ENCODE data around the gene COPG1. TPM values are rescaled to one million over a fixed set of nuclear protein-coding genes. Genes with fewer than 3 reads are reported as not detected.
A peak's percentile ranks its signal among the peaks of the same experiment; 100 is the strongest.

The COPG1 gene
- total and polyA plus RNA-seq, 10 of the 15 experiments (the other 5 are each of a cell fraction or from before 2014, with no cell fraction given): 54.8 to 143 (median 91.2) TPM

GRCh38 chr3:129320825-129321487 lies 71.5 kb downstream of the COPG1 start (continued):
- TF ChIP-seq JUND (IDR thresholded peaks at IDR 0.05; ENCODE audit: low read depth, low read length): no peak
- TF ChIP-seq SMARCA5 (IDR thresholded peaks at IDR 0.05): no peak

GRCh38 chr3:129321887-129322286 lies 72.5 kb downstream of the COPG1 start:
- ChIA-PET CTCF (interaction anchor here (1.0 to 1.9 kb wide), 2 partner anchors 12 to 76 kb away, joined by 3 to 5 read pairs; no protein-coding TSS in a partner anchor), POLR2A (no interaction called here), SMC1A (ENCODE audit: uncharacterized antibody, unreplicated experiment) (no interaction called here), RAD21 (ENCODE audit: unreplicated experiment) (interaction anchor here (1.0 kb wide), 1 partner anchor 351 kb away, joined by 3 read pairs; no protein-coding TSS in a partner anchor)
- Histone ChIP-seq H3K27ac (ENCODE audit: control insufficient read depth, insufficient read depth) (no peak overlapping the region), H3K9ac (ENCODE audit: control insufficient read depth, insufficient read depth, low read length) (no peak overlapping the region), H3K79me2 (ENCODE audit: control insufficient read depth, insufficient read depth, low read length) (no peaks in the 10 kb centered on the region), H3K36me3 (ENCODE audit: control insufficient read depth in 2 of 2, insufficient read depth in 2 of 2, low read length in 1 of 2) (no peaks in the 10 kb centered on the region), H4K20me1 (ENCODE audit: control insufficient read depth, insufficient read depth) (no peaks in the 10 kb centered on the region), H2AFZ (ENCODE audit: control insufficient read depth, low read depth, low read length) (no peak overlapping the region), H3K4me2 (ENCODE audit: control insufficient read depth, insufficient read depth) (no peak overlapping the region), H3K4me3 (no peak overlapping the region), H3K4me1 (ENCODE audit: control insufficient read depth, insufficient read depth, low read length) (peaks cover 16% of the 10 kb centered on the region), H3K27me3 (replicated peaks in 1 of 2; ENCODE audit: control insufficient read depth in 2 of 2, insufficient read depth in 2 of 2, low read length in 1 of 2) (peaks cover 0 to 3% of the 10 kb centered on the region in 2 experiments; a peak in 2 of 4 replicates), H3K9me3 (replicated peaks; ENCODE audit: control insufficient read depth, insufficient read depth, low read length) (no peaks in the 10 kb centered on the region)
- intact Hi-C loops (cut with micrococcal nuclease; ENCODE audit: unreplicated experiment): no loop called here
- FAIRE-seq (peak; percentile 69), DNase-seq (ENCODE audit: low read depth, low spot score) (no peak), ATAC-seq (no peak)
- WGBS (ENCODE audit: insufficient coverage, insufficient replicate concordance, low lambda C conversion rate, missing lambda C conversion rate): 51% methylated on average over 9 of the region's 9 CpGs
- no TSS peak for BruUV-seq (replicated peaks)
- in situ Hi-C loops (cut with MboI): no loop called here
- TF ChIP-seq ZNF217 (IDR thresholded peaks at IDR 0.05): no peak
- no peak for TF ChIP-seq PAX8 (IDR thresholded peaks at IDR 0.05)
- no peak for TF ChIP-seq BCLAF1 (IDR thresholded peaks at IDR 0.05)
- TF ChIP-seq POLR2A (IDR thresholded peaks at IDR 0.05; ENCODE audit: low read depth, low read length): no peak
- no peak for TF ChIP-seq ZNF24 (IDR thresholded peaks at IDR 0.05)
- TF ChIP-seq, protein P1, sequence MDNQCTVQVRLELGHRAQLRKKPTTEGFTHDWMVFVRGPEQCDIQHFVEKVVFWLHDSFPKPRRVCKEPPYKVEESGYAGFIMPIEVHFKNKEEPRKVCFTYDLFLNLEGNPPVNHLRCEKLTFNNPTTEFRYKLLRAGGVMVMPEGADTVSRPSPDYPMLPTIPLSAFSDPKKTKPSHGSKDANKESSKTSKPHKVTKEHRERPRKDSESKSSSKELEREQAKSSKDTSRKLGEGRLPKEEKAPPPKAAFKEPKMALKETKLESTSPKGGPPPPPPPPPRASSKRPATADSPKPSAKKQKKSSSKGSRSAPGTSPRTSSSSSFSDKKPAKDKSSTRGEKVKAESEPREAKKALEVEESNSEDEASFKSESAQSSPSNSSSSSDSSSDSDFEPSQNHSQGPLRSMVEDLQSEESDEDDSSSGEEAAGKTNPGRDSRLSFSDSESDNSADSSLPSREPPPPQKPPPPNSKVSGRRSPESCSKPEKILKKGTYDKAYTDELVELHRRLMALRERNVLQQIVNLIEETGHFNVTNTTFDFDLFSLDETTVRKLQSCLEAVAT (IDR thresholded peaks at IDR 0.05): no peak
- TF ChIP-seq SIX5 (IDR thresholded peaks at IDR 0.05; ENCODE audit: low read depth, low read length, severe bottlenecking): no peak
- no peak for TF ChIP-seq MYB (IDR thresholded peaks at IDR 0.05; ENCODE audit: borderline replicate concordance, low read depth, low read length)
- TF ChIP-seq MTA2 (IDR thresholded peaks at IDR 0.05; ENCODE audit: low read depth): no peak
- TF ChIP-seq, protein P2, sequence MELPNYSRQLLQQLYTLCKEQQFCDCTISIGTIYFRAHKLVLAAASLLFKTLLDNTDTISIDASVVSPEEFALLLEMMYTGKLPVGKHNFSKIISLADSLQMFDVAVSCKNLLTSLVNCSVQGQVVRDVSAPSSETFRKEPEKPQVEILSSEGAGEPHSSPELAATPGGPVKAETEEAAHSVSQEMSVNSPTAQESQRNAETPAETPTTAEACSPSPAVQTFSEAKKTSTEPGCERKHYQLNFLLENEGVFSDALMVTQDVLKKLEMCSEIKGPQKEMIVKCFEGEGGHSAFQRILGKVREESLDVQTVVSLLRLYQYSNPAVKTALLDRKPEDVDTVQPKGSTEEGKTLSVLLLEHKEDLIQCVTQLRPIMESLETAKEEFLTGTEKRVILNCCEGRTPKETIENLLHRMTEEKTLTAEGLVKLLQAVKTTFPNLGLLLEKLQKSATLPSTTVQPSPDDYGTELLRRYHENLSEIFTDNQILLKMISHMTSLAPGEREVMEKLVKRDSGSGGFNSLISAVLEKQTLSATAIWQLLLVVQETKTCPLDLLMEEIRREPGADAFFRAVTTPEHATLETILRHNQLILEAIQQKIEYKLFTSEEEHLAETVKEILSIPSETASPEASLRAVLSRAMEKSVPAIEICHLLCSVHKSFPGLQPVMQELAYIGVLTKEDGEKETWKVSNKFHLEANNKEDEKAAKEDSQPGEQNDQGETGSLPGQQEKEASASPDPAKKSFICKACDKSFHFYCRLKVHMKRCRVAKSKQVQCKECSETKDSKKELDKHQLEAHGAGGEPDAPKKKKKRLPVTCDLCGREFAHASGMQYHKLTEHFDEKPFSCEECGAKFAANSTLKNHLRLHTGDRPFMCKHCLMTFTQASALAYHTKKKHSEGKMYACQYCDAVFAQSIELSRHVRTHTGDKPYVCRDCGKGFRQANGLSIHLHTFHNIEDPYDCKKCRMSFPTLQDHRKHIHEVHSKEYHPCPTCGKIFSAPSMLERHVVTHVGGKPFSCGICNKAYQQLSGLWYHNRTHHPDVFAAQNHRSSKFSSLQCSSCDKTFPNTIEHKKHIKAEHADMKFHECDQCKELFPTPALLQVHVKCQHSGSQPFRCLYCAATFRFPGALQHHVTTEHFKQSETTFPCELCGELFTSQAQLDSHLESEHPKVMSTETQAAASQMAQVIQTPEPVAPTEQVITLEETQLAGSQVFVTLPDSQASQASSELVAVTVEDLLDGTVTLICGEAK (IDR thresholded peaks at IDR 0.05; ENCODE audit: borderline replicate concordance): no peak
- no peak for TF ChIP-seq SREBF1 (IDR thresholded peaks at IDR 0.05; ENCODE audit: low read length)
- TF ChIP-seq SREBF2 (IDR thresholded peaks at IDR 0.05; ENCODE audit: low read length): no peak
- no peak for TF ChIP-seq POU2F2 (IDR thresholded peaks at IDR 0.05; ENCODE audit: borderline replicate concordance, low read depth, low read length)
- TF ChIP-seq YBX1 (IDR thresholded peaks at IDR 0.05): no peak
